ENCODE data around the gene SPRING1. TPM values are rescaled to one million over a fixed set of nuclear protein-coding genes. Genes with fewer than 3 reads are reported as not detected.

The SPRING1 gene, protein sequence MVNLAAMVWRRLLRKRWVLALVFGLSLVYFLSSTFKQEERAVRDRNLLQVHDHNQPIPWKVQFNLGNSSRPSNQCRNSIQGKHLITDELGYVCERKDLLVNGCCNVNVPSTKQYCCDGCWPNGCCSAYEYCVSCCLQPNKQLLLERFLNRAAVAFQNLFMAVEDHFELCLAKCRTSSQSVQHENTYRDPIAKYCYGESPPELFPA
- total RNA-seq (2014; rRNA removed; shearing (Covaris generic)) (20.0 and 21.4 TPM in 2 replicates), polyA plus RNA-seq (2016; fragmentation: Nextera tagmentation; extraction: Ambion mirVana) (15.4 and 16.8 TPM in 2 replicates)

GRCh38 chr12:116737774-116738657, at the start of gene SPRING1, which contains the start of gene RNFT2:
TSS of gene SPRING1 (minus strand) at chr12:116738069. CDS start at chr12:116737900, 169 bp downstream.
TSS of gene RNFT2 (plus strand) at chr12:116738315. CDS start at chr12:116740498, 2,183 bp downstream.
- peak; percentile 100 for DNase-seq
- H3F3A ChIP-seq (ENCODE audit: insufficient read depth), result peaks cover 8% of the 10 kb centered on the region
- 2% methylated on average over 56 to 63 of the region's 80 CpGs for WGBS, 2 experiments (ENCODE audit: low coverage in 1 of 2, low lambda C conversion rate in 2 of 2, missing lambda C conversion rate in 2 of 2)
- no peaks in the 10 kb centered on the region for H3K9me2 ChIP-seq (ENCODE audit: insufficient read depth)
- H4K20me1 ChIP-seq (ENCODE audit: insufficient read depth), result no peaks in the 10 kb centered on the region
- in situ Hi-C loops (cut with MboI), result no loop called here
- peaks cover 29% of the 10 kb centered on the region for H3K79me2 ChIP-seq (ENCODE audit: insufficient read depth)
- no peaks in the 10 kb centered on the region for H3K9me3 ChIP-seq (ENCODE audit: low read depth)
- peak within 1 kb of the TSS; percentile 76 for H3K9ac ChIP-seq
- H3K4me2 ChIP-seq (ENCODE audit: unreplicated experiment), result peak within 1 kb of the TSS; percentile 91
- H3K4me1 ChIP-seq (ENCODE audit: insufficient read depth), result peaks cover 18% of the 10 kb centered on the region; the same call in 1 of the 2 replicates
- no peaks in the 10 kb centered on the region for H3K27me3 ChIP-seq (replicated peaks; ENCODE audit: insufficient read depth)
- H3K27ac ChIP-seq, result no peak within 1 kb of the TSS
- TF ChIP-seq EZH2phosphoT487 (IDR thresholded peaks at IDR 0.05; ENCODE audit: insufficient read depth, low read depth) (no peak), EZH2 (IDR thresholded peaks at IDR 0.05; ENCODE audit: insufficient read depth, poor library complexity, severe bottlenecking) (no peak)
- peak within 1 kb of the TSS; percentile 95 for H2AFZ ChIP-seq
- no peaks in the 10 kb centered on the region for H3K36me3 ChIP-seq (ENCODE audit: low read depth)
- peak within 1 kb of the TSS; percentile 89 for H3K4me3 ChIP-seq

DNA sequence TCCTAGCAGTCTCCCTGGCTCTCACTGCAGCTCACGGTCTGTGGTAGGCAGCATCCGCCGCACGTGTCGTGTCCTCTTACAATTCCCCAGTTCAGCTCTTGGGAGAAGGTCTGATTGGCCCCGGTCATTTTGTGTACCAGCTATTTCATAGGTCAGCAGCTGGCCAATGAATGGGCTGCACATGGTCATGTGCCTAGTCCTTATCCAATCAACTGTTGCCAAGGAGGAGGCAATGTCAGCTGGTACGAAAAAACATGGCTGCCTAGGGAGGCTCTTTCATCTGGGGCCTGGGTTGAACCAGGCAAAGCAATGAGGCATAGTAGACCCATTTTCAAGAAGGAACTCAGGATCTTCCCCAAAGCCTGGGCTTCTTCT, 46.4 kb upstream of the SPRING1 start:
- no peak overlapping the region for H3K4me3 ChIP-seq
- no peaks in the 10 kb centered on the region for H3K36me3 ChIP-seq (ENCODE audit: low read depth)
- H3K9ac ChIP-seq, result no peak overlapping the region
- TF ChIP-seq EZH2phosphoT487 (IDR thresholded peaks at IDR 0.05; ENCODE audit: insufficient read depth, low read depth) (no peak), EZH2 (IDR thresholded peaks at IDR 0.05; ENCODE audit: insufficient read depth, poor library complexity, severe bottlenecking) (no peak)
- no peaks in the 10 kb centered on the region for H3F3A ChIP-seq (ENCODE audit: insufficient read depth)
- no peak for DNase-seq
- H3K4me2 ChIP-seq (ENCODE audit: unreplicated experiment), result no peak overlapping the region
- no peaks in the 10 kb centered on the region for H4K20me1 ChIP-seq (ENCODE audit: insufficient read depth)
- in situ Hi-C loops (cut with MboI), result no loop called here
- H3K27ac ChIP-seq, result no peak overlapping the region
- 78 to 80% methylated on average over 7 of the region's 7 CpGs for WGBS, 2 experiments (ENCODE audit: low coverage in 1 of 2, low lambda C conversion rate in 2 of 2, missing lambda C conversion rate in 2 of 2)
- H3K79me2 ChIP-seq (ENCODE audit: insufficient read depth), result no peaks in the 10 kb centered on the region
- H3K27me3 ChIP-seq (replicated peaks; ENCODE audit: insufficient read depth), result no peaks in the 10 kb centered on the region
- H3K4me1 ChIP-seq (ENCODE audit: insufficient read depth), result no peaks in the 10 kb centered on the region
- no peak overlapping the region for H2AFZ ChIP-seq
- H3K9me2 ChIP-seq (ENCODE audit: insufficient read depth), result no peaks in the 10 kb centered on the region
- H3K9me3 ChIP-seq (ENCODE audit: low read depth), result no peaks in the 10 kb centered on the region

GRCh38 chr12:116783525-116784237, 45.8 kb upstream of the SPRING1 start:
- Histone ChIP-seq H3F3A (ENCODE audit: insufficient read depth) (no peaks in the 10 kb centered on the region), H3K4me3 (no peak overlapping the region), H3K36me3 (ENCODE audit: low read depth) (no peaks in the 10 kb centered on the region), H3K9me2 (ENCODE audit: insufficient read depth) (no peaks in the 10 kb centered on the region), H3K9me3 (ENCODE audit: low read depth) (no peaks in the 10 kb centered on the region), H3K27me3 (replicated peaks; ENCODE audit: insufficient read depth) (no peaks in the 10 kb centered on the region), H3K4me1 (ENCODE audit: insufficient read depth) (no peaks in the 10 kb centered on the region), H3K4me2 (ENCODE audit: unreplicated experiment) (no peak overlapping the region), H3K79me2 (ENCODE audit: insufficient read depth) (no peaks in the 10 kb centered on the region), H3K9ac (no peak overlapping the region), H3K27ac (no peak overlapping the region), H2AFZ (no peak overlapping the region), H4K20me1 (ENCODE audit: insufficient read depth) (no peaks in the 10 kb centered on the region)
- DNase-seq, result no peak
- WGBS, 2 experiments (ENCODE audit: low coverage in 1 of 2, low lambda C conversion rate in 2 of 2, missing lambda C conversion rate in 2 of 2), result 34 to 50% methylated on average over 6 of the region's 6 CpGs
- TF ChIP-seq EZH2phosphoT487 (IDR thresholded peaks at IDR 0.05; ENCODE audit: insufficient read depth, low read depth) (no peak), EZH2 (IDR thresholded peaks at IDR 0.05; ENCODE audit: insufficient read depth, poor library complexity, severe bottlenecking) (no peak)
- in situ Hi-C loops (cut with MboI), result no loop called here

GRCh38 chr12:116780942-116781341, 43.1 kb upstream of the SPRING1 start:
- H3F3A ChIP-seq (ENCODE audit: insufficient read depth), result no peaks in the 10 kb centered on the region
- H3K9me2 ChIP-seq (ENCODE audit: insufficient read depth), result no peaks in the 10 kb centered on the region
- in situ Hi-C loops (cut with MboI), result no loop called here
- H2AFZ ChIP-seq, result no peak overlapping the region
- 52 to 58% methylated on average over 4 of the region's 4 CpGs for WGBS, 2 experiments (ENCODE audit: low coverage in 1 of 2, low lambda C conversion rate in 2 of 2, missing lambda C conversion rate in 2 of 2)
- no peak overlapping the region for H3K4me3 ChIP-seq
- no peak overlapping the region for H3K27ac ChIP-seq
- no peaks in the 10 kb centered on the region for H3K79me2 ChIP-seq (ENCODE audit: insufficient read depth)
- H3K9ac ChIP-seq, result no peak overlapping the region
- H3K4me2 ChIP-seq (ENCODE audit: unreplicated experiment), result no peak overlapping the region
- no peaks in the 10 kb centered on the region for H3K4me1 ChIP-seq (ENCODE audit: insufficient read depth)
- no peaks in the 10 kb centered on the region for H3K27me3 ChIP-seq (replicated peaks; ENCODE audit: insufficient read depth)
- no peaks in the 10 kb centered on the region for H4K20me1 ChIP-seq (ENCODE audit: insufficient read depth)
- no peaks in the 10 kb centered on the region for H3K36me3 ChIP-seq (ENCODE audit: low read depth)
- no peak for DNase-seq
- TF ChIP-seq EZH2phosphoT487 (IDR thresholded peaks at IDR 0.05; ENCODE audit: insufficient read depth, low read depth) (no peak), EZH2 (IDR thresholded peaks at IDR 0.05; ENCODE audit: insufficient read depth, poor library complexity, severe bottlenecking) (no peak)
- no peaks in the 10 kb centered on the region for H3K9me3 ChIP-seq (ENCODE audit: low read depth)

Measured in GM23248 (cell line).